Neural progenitor cell (in vitro differentiated cells): ENCODE measurements around the gene RASA2. TPM values are rescaled to one million over a fixed set of nuclear protein-coding genes. Genes with fewer than 3 reads are reported as not detected.

Experiments used
- DNase-seq: peaks from one replicate; pipeline ENCODE4 v3.0.0-alpha.2; 2016; ENCODE audit warnings: low spot score
- H2AFZ ChIP-seq: fragments of 200-600 bp; sonication (generic); replicated peaks from 2 replicates; pipeline ENCODE4 v1.6.1; 2016; ENCODE audit warnings: antibody characterized with exemption
- H3F3A ChIP-seq: fragments of 200-600 bp; sonication (generic); 2 replicates; pipeline ENCODE4 v1.6.1; 2016; ENCODE audit warnings: antibody characterized with exemption, low read depth
- H3K27ac ChIP-seq: fragments of 200-600 bp; sonication (generic); 2 replicates; pipeline ENCODE4 v1.5.1; 2016; ENCODE audit warnings: mild to moderate bottlenecking
- H3K27me3 ChIP-seq: fragments of 200-600 bp; sonication (generic); 2 replicates; pipeline ENCODE4 v1.6.1; 2016; ENCODE audit warnings: mild to moderate bottlenecking, moderate library complexity
- H3K36me3 ChIP-seq: fragments of 200-600 bp; sonication (generic); 2 replicates; pipeline ENCODE4 v1.5.1; 2016
- H3K4me1 ChIP-seq: fragments of 200-600 bp; sonication (generic); 2 replicates; pipeline ENCODE4 v1.6.1; 2016; ENCODE audit warnings: mixed run types
- H3K4me2 ChIP-seq: fragments of 200-600 bp; sonication (generic); 2 replicates; pipeline ENCODE4 v1.6.1; 2016
- H3K4me3 ChIP-seq: fragments of 200-600 bp; sonication (generic); 2 replicates; pipeline ENCODE4 v1.5.1; 2016
- H3K79me2 ChIP-seq: fragments of 200-600 bp; sonication (generic); 2 replicates; pipeline ENCODE4 v1.6.1; 2016; ENCODE audit warnings: low read depth
- H3K9ac ChIP-seq: fragments of 200-600 bp; sonication (generic); 2 replicates; pipeline ENCODE4 v1.6.1; 2016
- H3K9me3 ChIP-seq: fragments of 200-600 bp; sonication (generic); 2 replicates; pipeline ENCODE4 v1.5.1; 2016; ENCODE audit warnings: low read depth
- H4K20me1 ChIP-seq: fragments of 200-600 bp; sonication (generic); 2 replicates; pipeline ENCODE4 v1.6.1; 2016; ENCODE audit warnings: low read depth
- H3K27ac Mint-ChIP-seq: 3 replicates; pipeline ENCODE4 v1.8.0; 2021; ENCODE audit warnings: mixed read lengths
- H3K27me3 Mint-ChIP-seq: 2 replicates; pipeline ENCODE4 v1.8.0; 2022; ENCODE audit warnings: low read depth, mild to moderate bottlenecking, inconsistent platforms, moderate library complexity, mixed read lengths; ENCODE audit not compliant: insufficient read depth
- H3K36me3 Mint-ChIP-seq: 3 replicates; pipeline ENCODE4 v1.8.0; 2021; ENCODE audit warnings: mixed read lengths
- H3K4me1 Mint-ChIP-seq: 3 replicates; pipeline ENCODE4 v1.8.0; 2021; ENCODE audit warnings: mixed read lengths
- H3K4me3 Mint-ChIP-seq: 3 replicates; pipeline ENCODE4 v1.8.0; 2021; ENCODE audit warnings: mild to moderate bottlenecking, moderate library complexity, mixed read lengths
- H3K9me3 Mint-ChIP-seq: 3 replicates; pipeline ENCODE4 v1.8.0; 2020; ENCODE audit warnings: mixed read lengths
- EZH2 ChIP-seq: fragments of 200-600 bp; sonication (generic); IDR thresholded peaks from 2 replicates; pipeline ENCODE4 v1.6.1; 2017; ENCODE audit warnings: antibody characterized with exemption, mild to moderate bottlenecking, moderate library complexity
- EZH2phosphoT487 ChIP-seq: fragments of 200-600 bp; sonication (generic); IDR thresholded peaks from 2 replicates; pipeline ENCODE4 v1.6.1; 2017; ENCODE audit warnings: antibody characterized with exemption
- total RNA-seq: library from RNA; depleted of rRNA; stranded (reverse); fragments of >200 nt; gene quantifications from 2 replicates; pipeline ENCODE4 v1.2.3, GENCODE V29; 2015; ENCODE audit warnings: low replicate concordance
- TF ChIP-seq, protein P1 (sequence below): fragments of 200-600 bp; sonication (generic); IDR thresholded peaks from 2 replicates; pipeline ENCODE4 v1.5.1; 2017; ENCODE audit warnings: antibody characterized with exemption, mild to moderate bottlenecking

Gene RASA2
- total RNA-seq, 1 donor from 2014 or later = 48.4 TPM

DNA sequence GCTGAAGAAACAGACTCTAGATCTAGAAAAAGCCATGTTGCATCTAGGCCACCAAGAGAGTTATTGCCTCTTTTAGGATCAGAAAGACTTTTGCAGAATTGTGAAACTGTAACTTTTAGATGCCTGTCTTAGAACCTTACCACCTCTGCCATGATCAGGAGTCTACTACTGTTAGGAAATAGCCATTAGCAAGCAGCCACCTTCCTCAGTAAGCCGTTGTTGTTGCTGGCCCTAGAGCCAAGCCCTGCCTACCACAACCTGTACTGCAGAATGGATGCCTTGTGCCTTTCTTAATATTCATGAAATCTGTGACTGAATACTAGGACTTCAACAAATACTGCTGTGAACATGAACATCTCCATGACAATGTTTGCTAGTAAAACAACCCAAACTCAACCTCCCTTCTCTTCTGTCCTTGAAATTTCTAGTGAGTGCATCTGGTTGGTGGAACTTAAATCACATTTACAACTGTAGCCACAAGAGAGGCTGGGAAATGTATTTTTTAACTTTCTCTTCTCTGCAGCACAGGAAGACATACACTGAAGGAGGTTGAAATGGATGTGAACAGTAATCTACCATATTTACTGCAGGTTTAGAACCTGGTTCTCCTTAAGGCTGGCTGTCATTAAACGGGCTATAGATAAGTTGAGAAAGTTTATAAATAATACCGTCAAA lies 20.7 kb downstream of the RASA2 start:
- H3K36me3 ChIP-seq = no peaks in the 10 kb centered on the region
- peaks cover 81% of the 10 kb centered on the region for H3K79me2 ChIP-seq
- Mint-ChIP-seq H3K4me3 (no peak overlapping the region), H3K9me3 (no peaks in the 10 kb centered on the region), H3K27me3 (no peaks in the 10 kb centered on the region), H3K4me1 (no peaks in the 10 kb centered on the region), H3K27ac (no peak overlapping the region), H3K36me3 (peaks cover 10% of the 10 kb centered on the region)
- no peak overlapping the region for H2AFZ ChIP-seq
- TF ChIP-seq EZH2phosphoT487 (no peak), EZH2 (no peak)
- TF ChIP-seq, protein P1, sequence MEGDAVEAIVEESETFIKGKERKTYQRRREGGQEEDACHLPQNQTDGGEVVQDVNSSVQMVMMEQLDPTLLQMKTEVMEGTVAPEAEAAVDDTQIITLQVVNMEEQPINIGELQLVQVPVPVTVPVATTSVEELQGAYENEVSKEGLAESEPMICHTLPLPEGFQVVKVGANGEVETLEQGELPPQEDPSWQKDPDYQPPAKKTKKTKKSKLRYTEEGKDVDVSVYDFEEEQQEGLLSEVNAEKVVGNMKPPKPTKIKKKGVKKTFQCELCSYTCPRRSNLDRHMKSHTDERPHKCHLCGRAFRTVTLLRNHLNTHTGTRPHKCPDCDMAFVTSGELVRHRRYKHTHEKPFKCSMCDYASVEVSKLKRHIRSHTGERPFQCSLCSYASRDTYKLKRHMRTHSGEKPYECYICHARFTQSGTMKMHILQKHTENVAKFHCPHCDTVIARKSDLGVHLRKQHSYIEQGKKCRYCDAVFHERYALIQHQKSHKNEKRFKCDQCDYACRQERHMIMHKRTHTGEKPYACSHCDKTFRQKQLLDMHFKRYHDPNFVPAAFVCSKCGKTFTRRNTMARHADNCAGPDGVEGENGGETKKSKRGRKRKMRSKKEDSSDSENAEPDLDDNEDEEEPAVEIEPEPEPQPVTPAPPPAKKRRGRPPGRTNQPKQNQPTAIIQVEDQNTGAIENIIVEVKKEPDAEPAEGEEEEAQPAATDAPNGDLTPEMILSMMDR = no peak
- no peaks in the 10 kb centered on the region for H3F3A ChIP-seq
- H3K4me3 ChIP-seq = no peak overlapping the region
- H3K9ac ChIP-seq = no peak overlapping the region
- H3K4me2 ChIP-seq = no peak overlapping the region
- peaks cover 43% of the 10 kb centered on the region for H4K20me1 ChIP-seq
- DNase-seq = no peak
- no peaks in the 10 kb centered on the region for H3K4me1 ChIP-seq
- H3K9me3 ChIP-seq = no peaks in the 10 kb centered on the region
- H3K27ac ChIP-seq = no peak overlapping the region
- no peaks in the 10 kb centered on the region for H3K27me3 ChIP-seq

DNA sequence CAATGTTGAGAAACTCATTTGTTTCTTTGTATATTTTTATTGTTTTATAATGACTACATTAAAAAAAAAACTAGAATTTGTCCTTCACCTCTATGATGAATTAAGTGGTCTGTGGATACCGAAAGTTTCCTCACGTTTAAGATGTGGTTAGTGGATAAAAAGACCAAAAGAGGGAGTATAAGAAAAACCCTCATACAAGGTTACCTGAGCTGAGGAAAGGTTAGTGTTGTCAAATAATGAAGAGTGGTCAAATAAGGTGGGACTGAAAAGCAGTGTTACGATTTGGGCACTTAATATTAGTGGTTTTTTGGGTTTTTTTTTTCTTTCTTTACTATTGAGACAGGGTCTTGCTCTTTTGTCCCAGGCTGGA lies 21.2 kb downstream of the RASA2 start:
- H3K4me3 Mint-ChIP-seq = no peak overlapping the region
- Histone ChIP-seq H3K36me3 (no peaks in the 10 kb centered on the region), H3K9ac (no peak overlapping the region), H3K4me3 (no peak overlapping the region), H3K27ac (no peak overlapping the region), H3K27me3 (no peaks in the 10 kb centered on the region), H3F3A (no peaks in the 10 kb centered on the region), H3K4me1 (no peaks in the 10 kb centered on the region), H4K20me1 (peaks cover 39% of the 10 kb centered on the region), H2AFZ (no peak overlapping the region), H3K79me2 (peaks cover 76% of the 10 kb centered on the region), H3K4me2 (no peak overlapping the region), H3K9me3 (no peaks in the 10 kb centered on the region)
- H3K9me3 Mint-ChIP-seq = no peaks in the 10 kb centered on the region
- H3K4me1 Mint-ChIP-seq = no peaks in the 10 kb centered on the region
- peaks cover 11% of the 10 kb centered on the region for H3K36me3 Mint-ChIP-seq
- TF ChIP-seq EZH2 (no peak), EZH2phosphoT487 (no peak)
- TF ChIP-seq, protein P1 = no peak
- no peak for DNase-seq
- H3K27me3 Mint-ChIP-seq = no peaks in the 10 kb centered on the region
- H3K27ac Mint-ChIP-seq = no peak overlapping the region

- no peak overlapping the region for H3K4me3 Mint-ChIP-seq
- H3K27ac Mint-ChIP-seq = no peak overlapping the region
- H3K4me1 Mint-ChIP-seq = no peaks in the 10 kb centered on the region
- Histone ChIP-seq H3K9me3 (no peaks in the 10 kb centered on the region), H3K27me3 (no peaks in the 10 kb centered on the region), H3K4me3 (no peak overlapping the region), H3K9ac (no peak overlapping the region), H3K36me3 (peaks cover 6% of the 10 kb centered on the region), H2AFZ (no peak overlapping the region), H3K4me1 (no peaks in the 10 kb centered on the region), H3K4me2 (no peak overlapping the region), H3K27ac (no peak overlapping the region), H3F3A (no peaks in the 10 kb centered on the region), H4K20me1 (peaks cover 8% of the 10 kb centered on the region), H3K79me2 (peaks cover 45% of the 10 kb centered on the region)
- H3K9me3 Mint-ChIP-seq = no peaks in the 10 kb centered on the region
- no peaks in the 10 kb centered on the region for H3K27me3 Mint-ChIP-seq
- peaks cover 18% of the 10 kb centered on the region for H3K36me3 Mint-ChIP-seq
- no peak for DNase-seq
- TF ChIP-seq, protein P1 = no peak
- no peak for TF ChIP-seq EZH2phosphoT487
- TF ChIP-seq EZH2 = no peak
These were observed 24.5 kb downstream of the RASA2 start for GRCh38 chr3:141511361-141511760.
